Mesodermal cell (in vitro differentiated cells): ENCODE results near the gene WFIKKN2.
"Not testable (repeated sequence)": the region's sequence is repeated elsewhere in the genome, so short reads cannot be mapped to it uniquely, and the experiment has no call there.

Experiments used
- H3K27ac ChIP-seq: 2 replicates; pipeline ENCODE4 v1.7.0; 2013; ENCODE audit warnings: mild to moderate bottlenecking, low read depth, low read length, moderate library complexity; ENCODE audit not compliant: severe bottlenecking
- H3K36me3 ChIP-seq: 2 replicates; pipeline ENCODE4 v1.7.1; 2013; ENCODE audit warnings: mild to moderate bottlenecking, low read length, moderate library complexity; ENCODE audit not compliant: control insufficient read depth, insufficient read depth
- H3K4me1 ChIP-seq: one replicate; pipeline ENCODE4 v1.7.1; 2013; ENCODE audit warnings: mild to moderate bottlenecking, low read length; ENCODE audit not compliant: insufficient read depth, control insufficient read depth, poor library complexity, severe bottlenecking
- H3K4me3 ChIP-seq: 2 replicates; pipeline ENCODE4 v1.7.0; 2013; ENCODE audit warnings: low read length, control low read depth, mild to moderate bottlenecking; ENCODE audit not compliant: insufficient read depth, poor library complexity, severe bottlenecking; ENCODE audit errors: extremely low read depth
- H3K9me3 ChIP-seq: 2 replicates; pipeline ENCODE4 v1.7.1; 2013; ENCODE audit warnings: mild to moderate bottlenecking, low read length, moderate library complexity; ENCODE audit not compliant: control insufficient read depth
- WGBS, 2 experiments: methylation state at CpG; one replicate each; pipeline ENCODE4 v1.1.5; 2013; ENCODE audit warnings: missing lambda C conversion rate in 2 of 2; ENCODE audit not compliant: insufficient coverage in 2 of 2; 5-methylcytosine and 5-hydroxymethylcytosine counted together

Gene WFIKKN2

DNA sequence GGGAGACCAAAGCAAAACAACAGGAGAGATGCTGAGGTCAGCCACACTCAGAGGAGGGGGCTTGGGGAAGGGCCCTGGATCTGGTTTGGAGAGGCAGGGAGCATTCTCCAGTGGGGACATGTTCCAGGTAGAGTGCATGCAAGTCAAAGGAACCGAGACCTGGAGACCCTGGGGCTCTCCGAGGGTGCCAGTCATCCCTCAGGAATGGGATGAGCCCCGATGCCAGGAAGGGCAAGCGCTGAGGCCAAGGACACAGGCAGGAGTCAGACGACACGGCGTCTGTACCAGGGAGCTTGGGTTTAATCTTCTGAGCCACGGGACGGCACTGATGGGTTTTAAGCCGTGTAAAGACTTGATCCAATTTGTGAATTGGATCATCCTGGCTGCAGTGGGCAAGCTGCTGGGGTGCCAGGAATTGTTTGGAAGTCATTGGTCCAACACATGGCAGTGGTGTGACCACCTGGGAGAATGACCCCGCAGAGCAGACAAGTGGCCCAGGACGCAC is 35.1 kb upstream of the WFIKKN2 start:
- peaks cover 3% of the 10 kb centered on the region for H3K4me1 ChIP-seq
- no peaks in the 10 kb centered on the region for H3K36me3 ChIP-seq
- no peak overlapping the region for H3K27ac ChIP-seq
- H3K4me3 ChIP-seq = no peak overlapping the region
- 90 to 97% methylated on average over 12 of the region's 12 CpGs for WGBS, 2 experiments
- no peaks in the 10 kb centered on the region for H3K9me3 ChIP-seq

DNA sequence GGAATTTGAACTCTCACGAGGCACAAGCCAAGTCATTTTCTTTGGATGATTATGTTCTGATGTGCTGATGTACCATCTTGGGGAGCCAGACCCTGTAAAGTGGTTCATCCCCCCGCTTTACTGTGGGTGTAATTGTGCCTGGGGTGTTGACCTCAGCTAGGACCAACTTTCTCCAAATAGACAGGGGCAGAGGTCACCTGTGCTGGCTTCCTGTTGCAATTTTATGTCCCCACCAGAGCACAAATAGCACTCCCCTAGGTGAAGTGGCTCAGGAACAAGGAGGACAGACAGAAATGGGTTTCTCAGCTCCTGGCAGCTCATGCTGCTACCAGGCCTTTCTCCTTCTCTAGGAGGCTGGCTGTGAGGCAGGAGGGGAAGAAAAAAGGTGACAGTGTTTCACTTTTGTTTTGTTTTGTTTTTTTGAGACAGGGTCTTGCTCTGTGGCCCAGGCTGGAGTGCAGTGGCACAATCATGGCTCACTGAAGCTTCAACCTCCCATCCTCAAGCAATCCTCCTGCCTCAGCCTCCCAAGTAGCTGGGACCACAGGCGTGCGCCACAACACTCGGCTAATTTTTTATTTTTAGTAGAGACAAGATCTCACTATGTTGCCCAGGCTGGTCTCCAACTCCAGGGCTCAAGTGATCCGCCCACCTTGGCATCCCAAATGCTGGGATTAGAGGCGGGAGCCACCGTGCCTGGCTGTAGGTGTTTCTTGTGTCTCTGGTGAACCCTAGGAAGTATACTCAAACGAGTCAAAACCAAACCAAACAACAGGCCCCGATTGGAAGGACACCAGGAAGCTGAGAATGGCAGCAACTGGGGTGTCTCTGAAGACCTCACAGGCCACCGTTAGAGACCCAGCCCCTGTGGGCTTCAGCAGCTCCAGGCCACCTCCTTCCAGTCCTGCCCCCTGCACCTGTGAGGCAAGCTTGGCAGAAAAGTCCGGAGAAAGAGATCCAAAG is 32.5 kb upstream of the WFIKKN2 start:
- peaks cover 3% of the 10 kb centered on the region for H3K4me1 ChIP-seq
- H3K36me3 ChIP-seq = no peaks in the 10 kb centered on the region
- H3K9me3 ChIP-seq = no peaks in the 10 kb centered on the region
- WGBS, 2 experiments = 83 to 84% methylated on average over 7 to 11 of the region's 12 CpGs
- H3K27ac ChIP-seq = peak overlapping the region; percentile 16
- H3K4me3 ChIP-seq = no peak overlapping the region

DNA sequence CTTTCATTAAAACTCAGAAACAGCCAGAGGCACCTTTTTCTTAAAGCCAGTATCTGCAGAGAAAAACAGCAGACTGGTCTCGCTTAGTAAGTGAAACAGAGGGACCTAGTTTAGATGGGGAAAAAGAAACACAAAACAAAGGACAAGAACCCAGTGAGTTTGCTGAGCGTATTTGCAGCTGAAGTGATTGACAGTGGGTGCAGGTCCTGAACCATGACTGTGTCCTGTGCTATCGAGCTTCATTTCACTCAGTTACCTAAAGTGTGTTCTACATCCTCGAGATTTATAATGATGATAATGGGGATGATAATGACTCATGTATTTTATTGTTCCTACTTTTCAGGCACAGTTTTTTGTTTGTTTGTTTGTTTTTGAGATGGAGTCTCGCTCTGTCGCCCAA is 31.7 kb upstream of the WFIKKN2 start:
- H3K4me1 ChIP-seq = peaks cover 3% of the 10 kb centered on the region
- 82 to 95% methylated on average over 5 to 6 of the region's 6 CpGs for WGBS, 2 experiments
- H3K9me3 ChIP-seq = no peaks in the 10 kb centered on the region
- H3K36me3 ChIP-seq = no peaks in the 10 kb centered on the region
- H3K27ac ChIP-seq = peak overlapping the region; percentile 16
- no peak overlapping the region for H3K4me3 ChIP-seq

DNA sequence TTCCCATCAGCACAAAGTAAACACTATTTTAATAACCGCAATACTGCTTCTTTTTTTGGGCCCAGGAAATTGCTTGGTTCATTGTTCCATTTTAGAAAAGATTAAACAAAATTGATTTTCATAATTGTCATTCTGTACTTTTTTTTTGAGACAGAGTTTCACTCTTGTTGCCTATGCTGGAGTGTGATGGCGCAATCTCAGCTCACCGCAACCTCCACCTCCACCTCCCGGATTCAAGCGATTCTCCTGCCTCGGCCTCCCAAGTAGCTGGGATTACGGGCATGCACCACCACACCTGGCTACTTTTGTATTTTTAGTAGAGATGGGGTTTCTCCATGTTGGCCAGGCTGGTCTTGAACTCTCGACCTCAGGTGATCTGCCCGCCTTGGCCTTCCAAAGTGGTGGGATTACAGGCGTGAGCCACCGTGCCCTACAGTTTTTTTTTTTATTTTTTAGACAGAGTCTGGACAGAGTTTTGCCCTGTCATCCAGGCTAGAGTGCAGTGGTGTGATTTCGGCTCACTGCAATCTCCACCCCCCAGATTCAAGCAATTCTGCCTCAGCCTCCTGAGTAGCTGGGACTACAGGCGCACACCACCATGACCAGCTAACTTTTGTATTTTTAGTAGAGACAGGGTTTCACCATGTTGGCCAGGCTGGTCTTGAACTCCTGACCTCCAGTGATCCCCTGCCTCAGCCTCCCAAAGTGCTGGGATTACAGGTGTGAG is 30.5 kb upstream of the WFIKKN2 start:
- H3K4me3 ChIP-seq, H3K36me3 ChIP-seq, H3K27ac ChIP-seq, H3K4me1 ChIP-seq, H3K9me3 ChIP-seq: not testable (repeated sequence)
- 80 to 91% methylated on average over 1 to 9 of the region's 13 CpGs for WGBS, 2 experiments

DNA sequence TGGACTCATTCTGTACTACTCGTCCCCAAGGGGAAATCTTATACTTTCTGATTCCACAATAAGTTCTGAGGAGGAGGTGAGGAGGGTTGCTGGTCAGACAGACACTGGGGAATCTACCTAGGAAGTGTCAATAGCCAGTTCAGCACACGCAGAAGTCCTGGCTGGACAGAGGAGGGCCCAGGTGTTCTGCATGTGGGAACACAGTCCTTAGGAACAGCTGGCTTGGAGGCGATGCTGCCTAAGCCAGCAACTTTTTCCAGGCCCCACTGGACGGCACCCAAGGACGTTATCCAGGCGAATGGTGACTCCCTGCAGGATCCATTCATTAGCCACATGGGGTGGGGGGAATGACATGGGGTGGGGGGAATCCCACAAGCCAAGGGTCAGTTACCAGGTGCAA is 29.9 kb upstream of the WFIKKN2 start:
- Histone ChIP-seq H3K27ac (no peak overlapping the region), H3K4me3 (no peak overlapping the region), H3K36me3 (no peaks in the 10 kb centered on the region), H3K9me3 (no peaks in the 10 kb centered on the region), H3K4me1 (no peaks in the 10 kb centered on the region)
- WGBS, 2 experiments = 84 to 88% methylated on average over 5 of the region's 6 CpGs

DNA sequence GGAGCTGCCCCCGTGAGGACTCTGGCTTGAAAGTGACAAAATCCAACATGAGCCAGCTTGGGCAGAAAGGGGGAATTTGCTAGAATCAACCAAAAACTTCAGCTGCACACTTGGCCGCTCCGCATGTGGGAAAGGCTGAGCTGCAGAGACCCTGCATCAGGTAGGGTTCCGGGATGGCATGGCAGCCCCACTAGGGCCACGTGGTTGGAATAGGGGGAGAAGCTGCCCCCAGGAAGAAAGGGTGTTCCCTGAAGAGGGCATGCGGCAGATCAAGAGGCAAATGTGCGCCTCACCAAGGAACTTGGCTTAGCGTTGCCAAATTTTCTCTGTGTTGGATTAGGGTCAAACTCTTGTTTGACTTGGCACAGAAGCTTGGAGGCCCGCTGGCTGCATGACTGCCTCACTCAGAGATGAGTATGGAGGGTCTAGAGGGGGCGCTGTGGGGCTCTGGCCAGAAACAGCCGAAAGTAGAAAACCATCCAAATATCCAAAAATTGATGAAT is 29.2 kb upstream of the WFIKKN2 start:
- WGBS, 2 experiments = 92 to 96% methylated on average over 8 to 9 of the region's 11 CpGs
- Histone ChIP-seq H3K9me3 (no peaks in the 10 kb centered on the region), H3K36me3 (no peaks in the 10 kb centered on the region), H3K4me1 (no peaks in the 10 kb centered on the region), H3K4me3 (no peak overlapping the region), H3K27ac (no peak overlapping the region)

DNA sequence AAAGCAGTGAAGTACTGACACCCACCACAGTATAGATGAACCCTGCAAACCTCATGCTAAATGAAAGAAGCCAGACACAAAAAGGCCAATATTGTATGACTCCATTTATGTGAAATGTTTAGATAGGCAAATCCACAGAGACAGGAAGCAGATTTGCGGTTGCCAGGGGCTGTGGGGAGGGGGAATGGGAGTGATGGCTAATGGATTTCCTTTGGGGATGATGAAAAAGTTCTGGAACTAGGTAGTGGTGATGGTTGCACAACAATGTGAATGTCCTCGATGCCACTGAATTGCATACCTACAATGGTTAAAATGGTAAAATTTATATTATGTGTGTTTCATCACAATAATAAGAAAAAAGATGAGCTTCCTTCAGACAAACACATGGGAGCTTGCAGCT is 28.4 kb upstream of the WFIKKN2 start:
- no peak overlapping the region for H3K4me3 ChIP-seq
- no peaks in the 10 kb centered on the region for H3K4me1 ChIP-seq
- H3K9me3 ChIP-seq = no peaks in the 10 kb centered on the region
- WGBS, 2 experiments = 78 to 95% methylated on average over 1 of the region's 2 CpGs
- H3K36me3 ChIP-seq = no peaks in the 10 kb centered on the region
- no peak overlapping the region for H3K27ac ChIP-seq

DNA sequence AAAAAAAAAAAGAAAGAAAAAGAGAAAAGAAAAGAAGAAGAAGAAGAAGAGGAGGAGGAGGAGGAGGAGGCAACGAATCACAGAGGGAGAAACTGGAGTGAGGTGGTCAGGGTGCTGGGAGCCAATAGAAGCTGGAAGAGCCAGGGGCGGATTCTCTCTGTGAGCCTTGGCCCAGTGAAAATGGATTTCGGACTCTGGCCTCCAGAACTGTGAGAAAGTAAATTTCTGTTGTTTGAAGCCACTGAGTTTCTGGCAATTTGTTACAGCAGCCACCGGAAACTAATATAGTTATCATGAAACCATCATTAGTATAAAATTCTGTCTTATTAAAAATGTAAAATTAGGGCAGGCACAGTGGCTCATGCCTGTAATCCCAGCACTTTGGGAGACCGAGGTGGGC is 27.7 kb upstream of the WFIKKN2 start:
- 93 to 96% methylated on average over 3 to 4 of the region's 5 CpGs for WGBS, 2 experiments
- Histone ChIP-seq H3K9me3 (no peaks in the 10 kb centered on the region), H3K27ac (no peak overlapping the region), H3K4me1 (no peaks in the 10 kb centered on the region), H3K4me3 (no peak overlapping the region), H3K36me3 (no peaks in the 10 kb centered on the region)

DNA sequence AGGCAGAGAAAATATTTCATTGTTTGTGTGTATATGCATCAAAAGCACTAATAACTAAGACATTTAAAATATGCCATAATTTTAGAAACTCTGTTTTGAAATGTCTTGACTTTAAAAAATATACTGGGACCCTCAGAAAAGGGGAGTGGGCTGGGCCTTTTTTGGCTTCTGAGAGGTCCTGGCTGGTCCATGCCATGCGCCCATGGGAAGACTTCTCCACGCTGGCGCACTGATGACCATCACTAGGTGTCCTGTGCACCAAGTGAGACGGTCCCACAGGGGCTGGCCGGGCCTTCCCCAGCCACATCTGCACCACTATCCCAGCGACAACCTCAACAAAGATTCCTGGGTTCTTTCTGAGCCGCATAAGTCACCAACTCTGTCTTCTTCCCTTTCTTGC is 27.0 kb upstream of the WFIKKN2 start:
- WGBS, 2 experiments = 88 to 98% methylated on average over 6 to 7 of the region's 7 CpGs
- no peak overlapping the region for H3K27ac ChIP-seq
- H3K4me3 ChIP-seq = no peak overlapping the region
- H3K9me3 ChIP-seq = no peaks in the 10 kb centered on the region
- no peaks in the 10 kb centered on the region for H3K4me1 ChIP-seq
- H3K36me3 ChIP-seq = no peaks in the 10 kb centered on the region

DNA sequence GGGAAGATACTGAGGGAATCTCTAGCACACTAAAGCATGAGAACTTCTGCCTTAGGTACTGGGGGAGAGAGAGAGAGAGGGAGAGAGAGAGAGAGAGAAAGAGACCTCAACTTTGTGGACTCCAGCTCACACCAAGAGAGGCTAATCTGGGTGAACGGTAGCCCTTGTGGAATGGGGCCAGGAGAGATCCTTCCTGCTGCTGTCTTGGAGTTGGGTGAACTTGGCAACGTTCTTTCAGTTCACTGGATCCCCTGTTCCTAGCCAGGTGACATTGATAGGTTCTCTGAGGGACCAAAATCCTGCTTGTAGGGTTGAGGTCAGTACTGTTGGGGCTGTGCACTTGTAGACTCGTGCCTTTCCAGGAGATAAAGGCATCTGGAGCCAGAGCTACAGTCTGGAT is 26.5 kb upstream of the WFIKKN2 start:
- H3K36me3 ChIP-seq = no peaks in the 10 kb centered on the region
- no peak overlapping the region for H3K27ac ChIP-seq
- no peaks in the 10 kb centered on the region for H3K4me1 ChIP-seq
- H3K9me3 ChIP-seq = no peaks in the 10 kb centered on the region
- 87 to 96% methylated on average over 2 to 3 of the region's 3 CpGs for WGBS, 2 experiments
- no peak overlapping the region for H3K4me3 ChIP-seq
